ENCODE data around the gene UST.

DNA sequence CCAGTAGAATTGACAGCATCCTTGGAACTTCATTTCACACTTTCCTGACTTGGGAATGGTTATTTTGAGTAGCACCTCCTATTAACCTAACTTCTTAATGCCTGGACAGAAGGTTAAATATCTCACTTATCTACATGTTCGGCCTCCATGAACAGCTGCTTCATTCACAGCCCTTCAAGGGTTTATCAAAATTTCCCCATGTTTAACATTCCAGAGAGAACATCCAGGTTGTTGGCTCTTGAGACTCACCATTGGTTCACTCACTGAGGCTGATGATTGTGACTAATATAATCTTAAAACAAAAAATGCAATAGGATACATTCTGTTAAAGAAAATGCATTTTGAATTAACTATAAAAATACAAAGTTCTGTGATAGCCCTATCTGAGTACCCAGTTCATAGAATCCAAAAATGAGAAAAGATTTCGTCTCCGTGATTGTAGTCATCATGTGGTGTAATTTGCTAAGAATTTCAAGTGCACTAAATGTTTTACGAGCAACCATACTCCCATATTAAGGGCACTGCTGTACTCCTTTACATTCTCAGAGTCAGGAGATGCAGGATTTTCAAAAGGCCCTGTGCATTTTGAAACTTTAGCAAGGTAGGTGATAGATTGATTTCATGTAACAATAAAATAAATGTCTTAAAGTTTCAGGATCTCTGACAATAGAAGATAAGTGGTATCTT, 310.1 kb downstream of the UST start:
- no peak for TF ChIP-seq CTCF (IDR thresholded peaks at IDR 0.05)
- no peak for TF ChIP-seq EZH2 (IDR thresholded peaks at IDR 0.05; ENCODE audit: borderline replicate concordance, insufficient read depth, low read depth, low read length, poor library complexity, severe bottlenecking)
